Peyer's patch (tissue), 4 donors: ENCODE data around the gene ANKRD7.

Experiments
- CTCF ChIP-seq, 6 experiments: fragments of 450-650 bp in 4 of 6; fragments of 200-600 bp in 2 of 6; sonication (generic) in 1 of 6; IDR thresholded peaks; one replicate each; pipeline ENCODE4 v1.5.1; 2017 to 2019; ENCODE audit warnings: antibody characterized with exemption in 6 of 6, mild to moderate bottlenecking in 3 of 6, moderate library complexity in 1 of 6
- POLR2A ChIP-seq, 2 donors: fragments of 450-650 bp; IDR thresholded peaks; one replicate each; pipeline ENCODE4 v1.5.1; 2017; ENCODE audit warnings: antibody characterized with exemption in 2 of 2, mild to moderate bottlenecking in 2 of 2, moderate library complexity in 2 of 2

GRCh38 chr7:118289476-118289875 lies 65.0 kb downstream of the ANKRD7 start:
- TF ChIP-seq CTCF (IDR thresholded peaks at IDR 0.05) = no peak
- no peak for TF ChIP-seq POLR2A (IDR thresholded peaks at IDR 0.05)
